GM18861 (cell line): ENCODE results near the gene KRT12.

Experiments used
- ATAC-seq: cut with Tn5 transposase; IDR thresholded peaks from one replicate; pipeline ENCODE4 v1.9.1; 2021; ENCODE audit not compliant: unreplicated experiment

Gene KRT12

DNA sequence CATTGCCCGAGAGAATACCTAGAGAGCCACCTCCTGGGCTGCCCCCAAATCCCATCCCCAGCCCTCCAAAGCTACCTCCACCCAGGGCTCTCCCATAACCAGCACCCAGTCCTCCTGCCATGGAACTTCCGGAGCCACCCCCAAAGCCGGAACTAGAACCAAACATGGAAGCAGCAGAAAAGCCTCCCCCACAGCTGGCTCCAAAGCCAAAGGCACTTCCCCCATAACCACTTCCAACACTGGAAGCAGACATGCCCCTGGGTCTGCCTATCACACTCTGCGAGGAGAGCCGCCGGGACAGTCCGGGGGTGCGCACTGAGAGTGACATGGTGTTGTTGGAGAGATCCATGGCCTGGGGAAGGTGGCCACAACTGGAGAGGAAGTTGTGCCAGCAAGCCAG, at the start of gene KRT12:
Gene KRT12, minus strand, starts transcription at position 386 of the 400 bp plus-strand sequence. Its CDS starts 37 bp downstream, at position 349.
- ATAC-seq: no peak

DNA sequence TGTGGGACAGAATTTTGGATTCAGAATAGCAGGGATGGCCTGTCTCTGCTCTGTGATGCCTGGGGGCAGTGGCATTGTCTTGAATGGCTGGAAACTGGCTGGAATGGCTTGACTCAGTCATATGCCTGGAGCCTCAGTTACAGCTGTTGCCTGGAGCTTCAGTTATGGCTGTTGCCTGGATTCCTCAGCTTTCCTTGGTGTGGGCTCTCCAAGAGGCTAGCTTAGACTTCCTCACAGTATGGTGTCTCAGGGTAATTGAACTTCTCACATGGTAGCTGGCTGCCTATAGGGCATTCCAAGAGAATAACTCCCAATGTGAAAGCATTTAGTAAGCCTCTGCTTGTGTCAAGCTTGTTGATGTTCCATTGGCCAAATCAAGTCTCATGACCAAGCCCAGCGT, 49.3 kb upstream of the KRT12 start:
- no peak for ATAC-seq

GRCh38 chr17:40915721-40916256, 48.8 kb upstream of the KRT12 start:
- no peak for ATAC-seq

DNA sequence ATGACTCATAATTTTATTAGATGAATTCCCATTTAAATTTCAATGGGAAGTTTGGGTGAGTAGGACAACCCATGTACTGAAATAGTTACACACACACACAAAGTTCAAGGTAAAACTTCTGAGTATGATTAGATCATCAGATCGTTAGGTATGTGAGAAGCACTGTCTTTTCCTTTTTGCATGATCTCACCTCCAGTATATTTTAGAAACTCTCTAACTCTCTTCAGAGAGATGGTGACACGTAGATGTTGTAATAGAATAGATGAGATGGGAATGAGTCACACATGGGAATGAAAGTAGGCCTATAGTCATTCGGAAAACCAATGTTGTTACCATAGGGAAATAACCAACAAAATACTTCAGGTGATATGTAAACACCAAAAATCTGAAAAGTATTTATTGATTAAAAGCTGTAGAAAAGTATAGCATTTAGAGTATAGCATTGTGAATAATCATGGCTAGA, 48.2 kb upstream of the KRT12 start:
- peak; percentile 59 for ATAC-seq

GRCh38 chr17:40914075-40914855, 47.2 kb upstream of the KRT12 start:
- ATAC-seq: no peak

DNA sequence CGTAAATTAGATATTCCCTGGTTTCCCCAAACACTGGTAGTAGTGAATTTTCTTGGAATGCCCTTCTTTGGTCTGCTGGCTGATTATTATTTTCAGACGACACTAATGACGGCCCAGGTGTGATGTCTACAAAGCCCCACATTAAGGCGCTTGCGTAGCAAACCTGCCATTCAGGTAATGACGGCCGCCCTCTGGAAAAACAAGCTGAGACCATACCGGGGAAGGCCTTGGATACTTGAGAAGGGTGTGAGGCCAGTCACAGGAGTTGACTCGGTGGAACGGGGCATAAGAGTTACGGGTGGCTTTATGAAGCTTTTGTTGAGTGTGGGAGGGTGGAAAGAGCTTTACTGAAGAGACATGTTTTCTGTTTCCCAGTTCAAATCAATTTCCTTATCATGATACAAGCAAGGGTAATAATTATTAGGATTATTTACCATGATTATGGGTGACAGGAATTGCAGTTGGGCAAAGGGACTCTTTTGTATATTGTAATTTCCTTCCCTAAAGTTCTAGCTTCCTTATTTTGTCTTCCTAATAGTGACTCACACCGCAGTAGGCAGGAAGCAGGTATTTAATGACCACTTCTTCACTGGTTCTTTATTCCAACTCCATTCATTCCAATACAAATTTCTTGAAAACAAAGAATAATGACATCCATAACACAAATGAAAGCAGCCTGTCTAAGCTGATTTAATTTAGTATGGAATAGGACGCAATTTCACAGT, 45.6 kb upstream of the KRT12 start:
- ATAC-seq: no peak

- no peak for ATAC-seq
These were observed 43.4 kb upstream of the KRT12 start for GRCh38 chr17:40910441-40910841.

DNA sequence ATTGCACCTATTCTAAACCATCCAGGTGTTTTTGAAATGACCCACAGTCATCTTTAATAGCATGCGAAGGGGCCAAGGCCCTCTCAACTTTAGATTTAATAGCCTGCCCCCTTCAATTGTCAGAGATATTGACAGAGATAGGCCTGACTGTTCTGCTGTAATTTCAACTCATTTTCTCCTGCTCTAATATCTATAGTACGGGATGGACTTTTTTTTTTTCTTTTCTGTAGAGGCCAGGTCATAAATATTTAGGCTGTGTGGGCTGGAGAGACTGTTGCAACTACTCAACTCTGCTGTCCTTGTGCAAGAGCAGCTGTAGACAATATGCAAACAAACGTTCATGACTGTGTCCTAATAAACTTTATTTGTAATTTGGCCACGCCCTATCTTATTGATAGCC, 42.7 kb upstream of the KRT12 start:
- no peak for ATAC-seq

DNA sequence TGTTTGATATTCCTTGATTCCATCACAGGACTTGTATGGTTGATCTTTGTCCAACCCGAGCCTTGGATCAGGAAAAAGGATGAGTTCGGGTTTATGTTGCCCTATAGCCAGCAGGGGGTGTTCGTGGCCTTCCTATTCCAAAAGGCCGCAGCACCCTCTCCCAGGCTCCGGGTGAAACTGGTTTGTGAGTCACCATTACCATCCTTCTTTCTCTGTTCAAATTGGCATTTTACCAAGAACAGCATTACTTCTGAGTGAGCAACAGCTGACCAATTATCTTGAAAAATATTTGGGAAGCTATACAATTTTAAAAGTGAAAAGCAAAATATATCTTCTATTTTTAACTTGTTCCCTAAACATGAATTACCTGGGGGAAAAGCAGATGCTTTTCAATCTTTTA, 42.3 kb upstream of the KRT12 start:
- ATAC-seq: no peak

- no peak for ATAC-seq
These were observed 39.6 kb upstream of the KRT12 start for GRCh38 chr17:40906613-40907012.

- ATAC-seq: no peak
These were observed 38.3 kb upstream of the KRT12 start for GRCh38 chr17:40905370-40905769.

GRCh38 chr17:40903129-40903847, 36.3 kb upstream of the KRT12 start:
- ATAC-seq: no peak

DNA sequence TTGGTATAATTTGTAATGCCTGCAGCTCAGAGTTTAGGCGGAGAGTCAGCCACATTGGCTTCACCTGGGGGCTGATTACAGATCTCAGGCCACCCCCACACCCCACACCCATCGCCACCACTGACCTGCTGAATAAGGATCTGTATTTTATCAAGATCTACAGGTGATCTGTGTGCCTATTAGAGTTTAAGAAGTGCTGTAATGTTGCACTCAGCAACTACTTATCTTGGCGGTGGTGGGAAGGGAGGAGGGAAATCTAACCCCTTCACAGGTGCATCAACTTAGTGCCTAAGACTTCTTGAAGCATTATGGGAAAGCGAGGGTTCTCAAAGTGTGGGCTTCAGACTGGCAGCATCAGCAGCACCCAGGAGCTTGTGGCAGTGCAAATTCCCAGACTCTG, 35.5 kb upstream of the KRT12 start:
- no peak for ATAC-seq

DNA sequence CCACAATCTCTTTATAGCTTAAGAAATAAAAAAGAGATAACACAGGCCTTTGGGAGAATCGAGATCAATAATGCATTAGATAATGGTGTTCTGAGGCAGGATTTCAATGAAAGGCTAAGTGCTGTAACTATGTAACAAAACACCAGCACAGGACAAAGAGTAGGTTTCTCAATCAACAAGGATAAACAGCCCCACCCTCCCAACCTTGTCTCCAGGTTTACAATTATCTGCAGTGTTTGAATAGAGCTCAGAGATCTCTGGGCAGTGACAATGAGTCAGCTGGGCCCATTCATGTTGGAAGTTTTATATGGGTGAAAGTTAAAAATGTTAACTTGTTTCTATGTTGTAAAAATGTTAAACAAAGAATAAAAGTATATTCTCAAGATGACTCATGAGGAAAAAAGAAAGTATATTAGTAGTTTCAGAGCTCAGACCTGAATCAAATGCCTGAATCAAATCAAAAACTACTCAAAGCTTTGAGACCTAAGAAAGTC, 35.0 kb upstream of the KRT12 start:
- no peak for ATAC-seq

DNA sequence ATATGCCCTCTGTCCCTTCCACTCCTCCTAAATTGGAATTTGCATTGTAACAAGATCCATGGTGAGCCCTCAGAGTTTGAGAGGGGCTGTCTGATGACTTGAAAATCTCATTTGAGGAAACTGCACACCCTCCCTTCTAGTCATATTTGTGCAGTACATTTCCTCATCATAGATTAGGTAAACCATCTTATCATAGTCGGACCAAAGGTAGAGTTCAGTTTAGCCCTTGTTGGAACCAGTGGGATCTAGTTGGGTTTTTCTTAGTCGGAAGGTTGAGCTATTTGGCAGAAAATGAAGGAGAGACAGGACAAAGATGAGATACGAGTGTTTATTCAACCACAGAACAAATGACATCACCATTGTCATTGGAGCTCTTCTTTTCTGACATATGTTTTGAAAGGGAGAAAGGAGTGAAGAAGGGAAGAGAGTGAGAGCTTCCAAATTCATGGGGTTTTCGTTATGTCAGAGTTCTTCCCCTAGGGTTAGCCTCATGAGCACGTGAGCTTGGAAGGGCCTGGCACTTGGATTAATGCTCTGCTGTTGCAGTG, 33.9 kb upstream of the KRT12 start:
- ATAC-seq: no peak

DNA sequence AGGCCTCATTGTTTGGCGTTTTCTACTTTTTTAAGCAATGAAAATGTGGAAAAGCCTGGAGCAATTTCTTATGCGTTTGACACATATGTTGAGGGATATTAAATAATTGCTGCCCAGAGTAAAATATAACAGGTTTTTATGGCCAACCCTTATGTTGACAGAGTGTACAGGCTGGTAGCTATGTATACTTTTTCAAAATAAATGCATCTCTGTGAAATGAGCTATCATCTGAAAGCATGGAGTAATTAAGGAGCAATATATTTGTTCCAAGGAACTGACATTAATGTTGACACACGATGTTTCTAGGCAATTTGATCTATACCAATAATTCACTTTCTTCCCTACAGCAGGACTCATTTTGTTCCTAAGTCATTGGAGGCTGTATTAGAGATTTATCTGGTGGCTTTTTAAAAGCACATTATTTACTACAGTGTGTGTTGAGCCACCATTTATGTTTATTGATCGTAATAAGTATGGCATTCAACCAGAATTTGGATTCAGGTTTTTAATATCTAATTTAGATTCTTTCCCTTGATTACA, 30.0 kb upstream of the KRT12 start:
- no peak for ATAC-seq

DNA sequence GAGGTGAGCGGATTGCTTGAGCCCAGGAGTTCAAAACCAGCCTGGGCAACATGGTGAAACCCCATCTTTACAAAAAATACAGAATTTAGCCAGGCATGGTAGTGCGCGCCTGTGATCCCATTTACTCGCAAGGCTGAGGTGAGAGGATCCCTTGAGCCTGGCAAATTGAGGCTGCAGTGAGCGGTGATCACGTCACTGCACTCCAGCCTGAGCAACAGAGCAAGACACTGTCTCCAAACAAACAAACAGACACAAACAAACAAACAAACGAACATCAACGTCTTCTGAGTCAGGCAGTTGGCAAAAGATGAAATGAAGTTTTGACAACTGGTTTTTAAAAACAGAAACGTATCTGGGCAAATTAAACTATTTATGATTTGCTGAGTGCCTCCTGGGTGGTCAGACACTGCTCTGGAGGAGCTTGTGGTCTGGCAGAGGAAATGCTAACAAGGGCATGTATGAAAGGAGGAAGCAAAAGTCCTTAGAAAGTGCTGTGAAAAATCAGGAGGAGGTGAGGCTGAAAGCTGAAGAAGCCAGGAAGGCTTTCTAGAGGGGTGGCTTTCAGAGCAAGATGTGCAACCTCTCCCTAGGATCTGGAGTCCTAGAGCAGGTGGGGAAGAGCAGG, 28.2 kb upstream of the KRT12 start:
- ATAC-seq: no peak

DNA sequence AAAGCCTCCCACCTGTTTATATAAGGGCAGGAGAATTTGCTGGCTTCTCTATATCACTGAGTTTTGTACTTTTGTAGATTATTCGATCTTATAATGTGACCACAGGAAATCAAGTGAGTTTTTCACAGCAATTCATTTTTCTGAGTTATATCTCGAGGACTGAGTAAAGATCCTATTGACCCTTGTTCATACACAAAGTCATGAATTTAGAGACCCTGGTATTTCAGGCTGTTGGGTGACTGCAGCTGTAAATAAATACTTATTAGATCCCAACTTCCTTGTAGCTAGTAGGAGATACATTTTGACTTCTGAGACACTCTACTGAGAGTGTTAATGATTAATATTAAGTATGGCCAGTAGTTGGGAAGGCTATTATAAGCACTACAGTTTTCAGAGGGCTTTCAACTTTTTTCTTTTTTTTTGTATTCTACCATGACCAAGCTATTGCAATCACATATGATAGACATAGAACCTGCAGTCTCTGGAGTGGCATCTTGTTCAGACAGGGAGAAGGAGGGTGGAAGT, 21.2 kb upstream of the KRT12 start:
- ATAC-seq: no peak

DNA sequence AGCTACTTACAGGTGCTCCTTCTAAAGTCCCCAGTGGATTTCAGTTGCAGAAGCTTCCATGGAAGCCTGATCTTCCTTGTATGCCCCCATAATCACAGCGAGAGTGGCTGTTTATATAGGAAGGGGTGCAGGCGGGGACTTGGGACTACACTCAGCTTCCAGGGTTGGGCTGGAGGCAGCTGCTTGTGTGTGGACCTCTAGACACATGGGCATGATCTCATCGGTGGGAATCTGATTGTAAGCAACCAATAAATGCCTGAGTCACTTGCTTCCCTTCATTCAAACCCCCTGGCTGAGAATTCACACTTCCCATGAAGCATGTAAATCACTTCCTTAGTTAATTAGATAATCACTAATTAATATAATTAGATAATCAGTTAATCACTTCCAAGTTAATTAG, 19.1 kb upstream of the KRT12 start:
- no peak for ATAC-seq
